K562 (cell line): ENCODE measurements around the gene LDLRAD1.

Source experiments
- CAMTA2 ChIP-seq: fragments of 250-450 bp; sonication (Bioruptor Pico); conservative IDR thresholded peaks from 2 replicates; pipeline ENCODE4 v1.5.1; 2022
- CREB1 ChIP-seq, 2 experiments: sonication (generic) in 1 of 2; formaldehyde crosslinking in 1 of 2; IDR thresholded peaks; 2 replicates each; pipeline versions ENCODE4 v1.6.1 to v1.8.0; 2012 to 2022; ENCODE audit warnings: inconsistent platforms in 1 of 2, mild to moderate bottlenecking in 1 of 2, missing genetic modification reagents in 1 of 2, moderate library complexity in 1 of 2
- EP300 ChIP-seq: IDR thresholded peaks from 2 replicates; pipeline ENCODE4 v1.6.1; 2012; ENCODE audit warnings: low read length, improper control_type of control experiment
- KLF6 ChIP-seq: fragments of 250-450 bp; sonication (Bioruptor Pico); IDR thresholded peaks from 2 replicates; pipeline ENCODE4 v1.4.0; 2020; ENCODE audit warnings: mild to moderate bottlenecking, moderate library complexity, borderline replicate concordance
- SAP30 ChIP-seq: fragments of 200-600 bp; sonication (generic); IDR thresholded peaks from 2 replicates; pipeline ENCODE4 v1.6.1; 2012; ENCODE audit warnings: borderline replicate concordance, low read depth, mild to moderate bottlenecking, moderate library complexity, low read length, control low read depth, inconsistent platforms; ENCODE audit not compliant: insufficient read depth, poor library complexity, severe bottlenecking
- TF ChIP-seq, protein P1 (sequence below): fragments of 250-450 bp; sonication (Bioruptor Pico); IDR thresholded peaks from 2 replicates; pipeline ENCODE4 v1.8.0; 2021; ENCODE audit warnings: mild to moderate bottlenecking, moderate library complexity

DNA sequence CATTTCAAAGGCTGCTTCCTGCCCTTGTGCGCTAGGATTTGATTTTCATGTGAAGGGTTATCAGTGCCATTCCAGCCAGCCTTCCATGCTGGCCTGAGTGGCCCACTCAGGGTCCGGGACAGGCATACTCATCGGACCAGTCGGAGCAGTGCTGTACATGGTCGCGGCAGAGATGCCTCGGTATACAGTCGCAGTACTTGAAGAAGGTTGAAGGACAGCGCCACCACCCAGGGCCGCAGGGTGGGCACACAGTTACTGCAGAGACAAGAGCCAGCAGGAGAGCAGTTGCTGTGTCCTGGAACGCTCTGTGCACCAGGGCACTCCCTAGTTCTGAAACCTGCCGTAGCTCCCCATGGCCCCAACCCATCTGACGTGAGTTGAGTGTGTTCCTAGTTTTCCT is 9.1 kb downstream of the LDLRAD1 start:
- no peak for TF ChIP-seq SAP30
- TF ChIP-seq CREB1 (IDR thresholded peaks at IDR 0.05), result no peak
- TF ChIP-seq CREB1 (CRISPR knock-in tag; IDR thresholded peaks at IDR 0.05), result no peak
- TF ChIP-seq, protein P1, sequence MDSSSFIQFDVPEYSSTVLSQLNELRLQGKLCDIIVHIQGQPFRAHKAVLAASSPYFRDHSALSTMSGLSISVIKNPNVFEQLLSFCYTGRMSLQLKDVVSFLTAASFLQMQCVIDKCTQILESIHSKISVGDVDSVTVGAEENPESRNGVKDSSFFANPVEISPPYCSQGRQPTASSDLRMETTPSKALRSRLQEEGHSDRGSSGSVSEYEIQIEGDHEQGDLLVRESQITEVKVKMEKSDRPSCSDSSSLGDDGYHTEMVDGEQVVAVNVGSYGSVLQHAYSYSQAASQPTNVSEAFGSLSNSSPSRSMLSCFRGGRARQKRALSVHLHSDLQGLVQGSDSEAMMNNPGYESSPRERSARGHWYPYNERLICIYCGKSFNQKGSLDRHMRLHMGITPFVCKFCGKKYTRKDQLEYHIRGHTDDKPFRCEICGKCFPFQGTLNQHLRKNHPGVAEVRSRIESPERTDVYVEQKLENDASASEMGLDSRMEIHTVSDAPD (CRISPR knock-in tag), result no peak
- no peak for TF ChIP-seq CAMTA2
- TF ChIP-seq EP300, result no peak
- no peak for TF ChIP-seq KLF6 (CRISPR knock-in tag)
